DOHH2 (cell line): ENCODE measurements around the gene SLC6A13.

Source experiments
- H3F3A ChIP-seq: fragments of 200-600 bp; sonication (generic), shearing (Covaris generic); 2 replicates; pipeline ENCODE4 v1.6.0; 2016; ENCODE audit warnings: antibody characterized with exemption, mild to moderate bottlenecking; ENCODE audit not compliant: control insufficient read depth, insufficient read depth
- H3K27ac ChIP-seq: fragments of 200-600 bp; sonication (generic); 2 replicates; pipeline ENCODE4 v1.5.1; 2014; ENCODE audit warnings: low read depth, mild to moderate bottlenecking, low read length, moderate library complexity
- H3K27me3 ChIP-seq: fragments of 200-600 bp; sonication (generic); 2 replicates; pipeline ENCODE4 v1.6.1; 2014; ENCODE audit warnings: mild to moderate bottlenecking, low read length, mixed read lengths; ENCODE audit not compliant: control insufficient read depth
- H3K36me3 ChIP-seq: fragments of 200-600 bp; sonication (generic); 2 replicates; pipeline ENCODE4 v1.6.1; 2014; ENCODE audit warnings: mild to moderate bottlenecking, low read length, moderate library complexity, mixed read lengths; ENCODE audit not compliant: control insufficient read depth
- H3K4me1 ChIP-seq: fragments of 200-600 bp; sonication (generic); 2 replicates; pipeline ENCODE4 v1.6.1; 2014; ENCODE audit warnings: mild to moderate bottlenecking, low read length, mixed read lengths; ENCODE audit not compliant: control insufficient read depth
- H3K4me2 ChIP-seq: fragments of 200-600 bp; sonication (generic); 2 replicates; pipeline ENCODE4 v1.6.0; 2014; ENCODE audit warnings: mild to moderate bottlenecking, low read length, moderate library complexity
- H3K4me3 ChIP-seq: fragments of 200-600 bp; sonication (generic); 2 replicates; pipeline ENCODE4 v1.5.1; 2014; ENCODE audit warnings: mild to moderate bottlenecking, low read length, mixed read lengths
- H3K79me2 ChIP-seq: fragments of 200-600 bp; sonication (generic); 2 replicates; pipeline ENCODE4 v1.6.1; 2014; ENCODE audit warnings: mild to moderate bottlenecking, low read length, mixed read lengths; ENCODE audit not compliant: control insufficient read depth
- H3K9me2 ChIP-seq: fragments of 200-600 bp; sonication (generic); replicated peaks from 2 replicates; pipeline ENCODE4 v1.6.1; 2014; ENCODE audit warnings: mild to moderate bottlenecking, low read length, mixed read lengths; ENCODE audit not compliant: control insufficient read depth
- H3K9me3 ChIP-seq: fragments of 200-600 bp; sonication (generic); 2 replicates; pipeline ENCODE4 v1.6.1; 2014; ENCODE audit warnings: antibody characterized with exemption, low read length, mixed read lengths; ENCODE audit not compliant: control insufficient read depth, insufficient read depth
- H4K20me1 ChIP-seq: fragments of 200-600 bp; sonication (generic); 2 replicates; pipeline ENCODE4 v1.6.0; 2014; ENCODE audit warnings: low read depth, mild to moderate bottlenecking, antibody characterized with exemption, low read length, moderate library complexity; ENCODE audit not compliant: control insufficient read depth, insufficient read depth
- EZH2phosphoT487 ChIP-seq: fragments of 200-600 bp; sonication (generic); IDR thresholded peaks from 2 replicates; pipeline ENCODE4 v1.6.1; 2017; ENCODE audit warnings: borderline replicate concordance, mild to moderate bottlenecking, antibody characterized with exemption, low read length, moderate library complexity, mixed read lengths
- TF ChIP-seq, protein P1 (sequence below): fragments of 200-600 bp; sonication (generic); IDR thresholded peaks from one replicate; pipeline ENCODE4 v1.5.1; 2014; ENCODE audit warnings: antibody characterized with exemption, mild to moderate bottlenecking, low read depth, low read length; ENCODE audit not compliant: poor library complexity, severe bottlenecking

Gene SLC6A13

DNA sequence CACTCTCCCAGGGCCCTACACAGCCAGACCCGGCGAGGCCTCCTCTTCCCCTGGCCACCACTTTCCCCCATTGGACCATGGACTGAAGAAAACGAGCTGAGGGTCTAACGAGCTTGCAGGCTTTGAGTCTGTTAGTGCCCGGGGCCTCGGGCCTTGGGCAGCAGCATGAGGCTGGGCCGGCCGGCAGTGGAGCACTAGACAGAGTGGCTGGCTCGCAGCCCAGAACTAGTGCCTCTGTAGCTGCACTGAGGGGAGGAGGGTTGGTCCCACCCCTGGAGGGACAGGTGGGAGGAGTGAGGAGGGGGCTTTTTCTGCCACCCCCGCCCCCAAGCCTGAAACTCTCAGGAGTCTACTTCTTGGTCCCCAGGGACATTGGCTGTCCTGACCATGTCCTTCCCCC lies 87.4 kb downstream of the SLC6A13 start:
- Histone ChIP-seq H4K20me1 (no peaks in the 10 kb centered on the region), H3K9me2 (no peaks in the 10 kb centered on the region), H3K9me3 (no peaks in the 10 kb centered on the region), H3K4me1 (no peaks in the 10 kb centered on the region), H3K27ac (no peak overlapping the region), H3F3A (no peaks in the 10 kb centered on the region), H3K79me2 (no peaks in the 10 kb centered on the region), H3K36me3 (no peaks in the 10 kb centered on the region), H3K4me2 (no peak overlapping the region), H3K27me3 (no peaks in the 10 kb centered on the region), H3K4me3 (no peak overlapping the region)
- TF ChIP-seq EZH2phosphoT487 = no peak
- TF ChIP-seq, protein P1, sequence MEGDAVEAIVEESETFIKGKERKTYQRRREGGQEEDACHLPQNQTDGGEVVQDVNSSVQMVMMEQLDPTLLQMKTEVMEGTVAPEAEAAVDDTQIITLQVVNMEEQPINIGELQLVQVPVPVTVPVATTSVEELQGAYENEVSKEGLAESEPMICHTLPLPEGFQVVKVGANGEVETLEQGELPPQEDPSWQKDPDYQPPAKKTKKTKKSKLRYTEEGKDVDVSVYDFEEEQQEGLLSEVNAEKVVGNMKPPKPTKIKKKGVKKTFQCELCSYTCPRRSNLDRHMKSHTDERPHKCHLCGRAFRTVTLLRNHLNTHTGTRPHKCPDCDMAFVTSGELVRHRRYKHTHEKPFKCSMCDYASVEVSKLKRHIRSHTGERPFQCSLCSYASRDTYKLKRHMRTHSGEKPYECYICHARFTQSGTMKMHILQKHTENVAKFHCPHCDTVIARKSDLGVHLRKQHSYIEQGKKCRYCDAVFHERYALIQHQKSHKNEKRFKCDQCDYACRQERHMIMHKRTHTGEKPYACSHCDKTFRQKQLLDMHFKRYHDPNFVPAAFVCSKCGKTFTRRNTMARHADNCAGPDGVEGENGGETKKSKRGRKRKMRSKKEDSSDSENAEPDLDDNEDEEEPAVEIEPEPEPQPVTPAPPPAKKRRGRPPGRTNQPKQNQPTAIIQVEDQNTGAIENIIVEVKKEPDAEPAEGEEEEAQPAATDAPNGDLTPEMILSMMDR = no peak

DNA sequence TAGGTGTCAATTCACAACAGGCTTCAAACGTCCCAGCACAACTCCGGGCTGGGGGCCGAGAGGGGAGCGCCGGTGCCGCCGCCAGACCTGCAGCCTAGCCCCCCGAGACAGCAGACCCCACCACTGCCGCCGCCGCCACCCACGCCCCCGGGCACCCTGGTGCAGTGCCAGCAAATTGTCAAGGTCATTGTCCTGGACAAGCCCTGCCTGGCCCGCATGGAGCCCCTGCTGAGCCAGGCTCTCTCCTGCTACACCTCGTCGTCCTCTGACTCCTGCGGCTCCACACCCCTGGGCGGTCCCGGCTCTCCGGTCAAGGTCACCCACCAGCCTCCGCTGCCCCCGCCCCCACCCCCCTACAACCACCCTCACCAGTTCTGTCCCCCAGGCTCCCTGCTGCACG lies 88.0 kb downstream of the SLC6A13 start:
- no peak overlapping the region for H3K27ac ChIP-seq
- no peak overlapping the region for H3K4me3 ChIP-seq
- no peaks in the 10 kb centered on the region for H3K9me2 ChIP-seq
- H4K20me1 ChIP-seq = no peaks in the 10 kb centered on the region
- H3K4me1 ChIP-seq = no peaks in the 10 kb centered on the region
- TF ChIP-seq, protein P1 = no peak
- TF ChIP-seq EZH2phosphoT487 = no peak
- no peaks in the 10 kb centered on the region for H3K9me3 ChIP-seq
- no peaks in the 10 kb centered on the region for H3F3A ChIP-seq
- H3K4me2 ChIP-seq = no peak overlapping the region
- H3K36me3 ChIP-seq = no peaks in the 10 kb centered on the region
- no peaks in the 10 kb centered on the region for H3K79me2 ChIP-seq
- no peaks in the 10 kb centered on the region for H3K27me3 ChIP-seq

DNA sequence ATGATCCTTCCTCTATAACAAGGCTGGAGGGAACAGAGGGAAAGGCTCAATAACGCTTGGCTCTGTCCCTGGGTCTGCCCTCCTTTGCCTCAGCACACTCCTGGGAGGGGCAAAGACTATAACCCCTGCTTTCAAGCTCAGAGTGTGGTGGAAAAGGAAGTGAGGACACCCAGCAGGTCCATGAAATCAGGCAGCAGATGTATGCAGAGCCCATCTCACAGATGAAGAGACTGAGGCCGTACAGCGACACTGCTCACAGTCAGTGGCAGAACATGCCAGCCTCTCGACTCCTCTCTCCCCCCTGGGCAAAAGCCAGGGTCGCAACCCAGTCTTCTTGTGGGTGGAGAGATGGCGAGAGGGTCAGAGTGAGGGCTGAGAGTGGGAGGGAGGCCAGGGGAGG lies 88.5 kb downstream of the SLC6A13 start:
- Histone ChIP-seq H3K79me2 (no peaks in the 10 kb centered on the region), H3F3A (no peaks in the 10 kb centered on the region), H3K9me3 (no peaks in the 10 kb centered on the region), H4K20me1 (no peaks in the 10 kb centered on the region), H3K4me2 (no peak overlapping the region), H3K27me3 (no peaks in the 10 kb centered on the region), H3K36me3 (no peaks in the 10 kb centered on the region), H3K27ac (no peak overlapping the region), H3K9me2 (no peaks in the 10 kb centered on the region), H3K4me3 (no peak overlapping the region), H3K4me1 (no peaks in the 10 kb centered on the region)
- TF ChIP-seq EZH2phosphoT487 = no peak
- TF ChIP-seq, protein P1 = no peak

DNA sequence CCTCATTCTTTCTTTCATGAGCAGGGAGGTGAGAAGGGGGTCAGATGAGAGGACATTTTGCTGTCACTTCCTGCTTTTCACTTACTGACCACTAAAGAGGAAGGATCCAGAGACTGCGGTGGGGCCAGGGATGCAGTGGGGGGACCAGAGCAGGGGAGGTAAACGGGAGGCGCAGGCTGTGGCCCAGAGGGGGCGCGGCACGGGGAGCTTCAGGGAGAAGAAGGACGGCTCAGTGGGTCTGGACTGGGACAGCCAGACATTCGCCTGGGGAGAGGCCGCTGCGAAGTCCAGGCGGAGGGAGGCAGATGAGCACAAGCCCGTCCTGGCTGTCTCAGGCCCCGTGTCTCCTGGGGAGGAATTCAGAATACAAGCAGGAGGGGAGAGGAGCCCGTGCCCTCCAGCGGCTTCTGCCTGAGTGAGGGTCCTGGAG lies 89.9 kb downstream of the SLC6A13 start:
- Histone ChIP-seq H3K27ac (no peak overlapping the region), H3K79me2 (no peaks in the 10 kb centered on the region), H3K9me2 (no peaks in the 10 kb centered on the region), H3K4me2 (no peak overlapping the region), H3K4me3 (no peak overlapping the region), H3K9me3 (no peaks in the 10 kb centered on the region), H3K4me1 (no peaks in the 10 kb centered on the region), H3K36me3 (no peaks in the 10 kb centered on the region), H3F3A (no peaks in the 10 kb centered on the region), H3K27me3 (no peaks in the 10 kb centered on the region), H4K20me1 (no peaks in the 10 kb centered on the region)
- TF ChIP-seq, protein P1 = no peak
- TF ChIP-seq EZH2phosphoT487 = no peak
